ENCODE measurements around the gene HS6ST3.

GRCh38 chr13:96072392-96072791 lies 17.5 kb upstream of the HS6ST3 start:
- no peak for TF ChIP-seq CTCF (IDR thresholded peaks at IDR 0.05; ENCODE audit: low read depth, low read length, poor library complexity, severe bottlenecking)
- TF ChIP-seq EZH2phosphoT487 (IDR thresholded peaks at IDR 0.05; ENCODE audit: borderline replicate concordance, low read length): no peak

Data from DOHH2 (cell line).